Glomerular visceral epithelial cell (primary cell): ENCODE data around the gene DACH1.
A peak's percentile ranks its signal among the peaks of the same experiment; 100 is the strongest.

Experiments used
- DNase-seq: peaks from one replicate; pipeline ENCODE4 v3.0.0-alpha.2; 2016; ENCODE audit errors: extremely low spot score

DACH1 gene

DNA sequence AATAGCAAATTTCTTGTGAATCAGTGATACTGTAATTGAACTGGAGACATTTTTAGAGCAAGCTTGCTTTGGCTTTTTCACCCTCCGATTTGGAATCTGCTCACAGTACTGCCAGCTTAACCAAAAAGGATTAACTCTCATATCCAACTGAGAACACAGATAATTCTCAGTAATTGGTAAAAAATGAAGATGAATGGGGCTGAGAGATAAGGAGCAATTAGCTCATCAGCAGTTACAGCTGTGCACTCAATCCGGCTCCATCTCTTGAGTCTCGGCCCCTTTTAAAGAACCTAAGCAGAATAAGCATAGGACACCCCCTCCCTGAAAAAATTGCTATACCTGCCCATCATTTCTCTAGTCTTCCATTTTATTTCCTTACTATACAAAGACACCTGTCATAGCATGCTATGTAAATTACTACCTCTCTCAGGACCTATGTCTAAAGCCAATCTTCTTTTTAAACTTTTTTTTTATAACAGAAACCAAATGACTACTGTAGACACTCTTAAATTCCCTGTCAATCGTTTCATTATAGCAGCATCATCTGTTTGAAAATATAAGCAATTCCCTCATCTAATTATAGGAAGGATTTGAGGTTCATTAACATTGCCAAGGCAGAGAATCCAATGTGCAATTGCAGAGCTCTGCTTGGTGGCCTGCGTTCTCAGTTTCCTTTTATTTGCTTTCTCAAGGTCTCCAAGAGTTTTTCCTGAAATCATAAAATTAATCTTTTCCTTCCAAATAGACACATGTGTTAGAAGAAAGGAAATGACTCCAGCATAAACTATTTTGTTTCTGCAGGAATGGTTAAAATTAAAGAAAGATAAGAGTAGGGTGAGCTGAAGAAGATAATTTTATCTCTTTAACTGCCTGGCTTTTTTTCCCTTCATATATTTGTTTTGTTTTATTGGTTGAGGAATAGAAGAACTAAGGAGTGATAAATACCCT lies 242.1 kb downstream of the DACH1 start:
- no peak for DNase-seq

DNA sequence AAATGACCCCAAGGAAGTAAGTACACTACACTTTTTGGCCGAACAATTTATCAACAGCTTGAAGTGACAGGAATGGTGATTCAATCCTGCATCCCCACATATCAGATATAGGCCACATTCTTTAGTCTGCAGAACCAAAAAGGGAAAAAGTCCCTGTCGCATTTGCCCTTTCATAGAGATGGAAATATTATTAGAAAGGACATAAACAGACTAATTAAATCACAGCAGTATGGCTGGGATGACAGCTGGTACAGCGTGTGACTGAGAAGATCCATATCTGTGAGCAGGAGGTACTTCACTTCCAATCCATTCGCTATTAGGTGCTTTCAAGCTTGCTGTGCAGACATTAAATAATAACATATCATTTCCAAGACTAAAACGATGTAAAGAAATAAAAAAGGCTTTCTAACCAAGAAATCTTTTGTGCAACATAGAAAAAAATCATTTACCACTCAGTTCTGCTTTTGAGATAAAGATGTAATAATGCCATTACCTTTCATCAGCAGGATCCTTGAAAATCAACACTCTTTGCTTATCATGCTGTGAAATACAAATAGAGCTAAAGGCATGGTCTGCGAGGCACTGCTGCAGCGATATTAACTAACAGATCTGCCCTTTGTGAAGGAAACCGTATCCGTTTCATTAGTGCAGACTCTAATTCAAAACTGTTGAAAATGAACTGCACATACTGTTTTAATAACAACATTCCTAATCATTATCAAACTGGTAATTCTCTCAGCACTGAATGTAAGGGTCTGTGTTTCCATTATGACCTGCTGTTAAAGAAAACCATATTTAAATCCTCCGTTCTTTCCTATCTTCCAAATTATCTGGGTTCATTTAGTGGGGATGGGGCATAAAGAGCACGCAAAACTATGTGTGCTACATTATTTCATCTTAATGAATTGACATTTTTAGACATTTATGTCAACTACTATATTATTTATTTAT lies 245.6 kb downstream of the DACH1 start:
- DNase-seq = no peak

DNA sequence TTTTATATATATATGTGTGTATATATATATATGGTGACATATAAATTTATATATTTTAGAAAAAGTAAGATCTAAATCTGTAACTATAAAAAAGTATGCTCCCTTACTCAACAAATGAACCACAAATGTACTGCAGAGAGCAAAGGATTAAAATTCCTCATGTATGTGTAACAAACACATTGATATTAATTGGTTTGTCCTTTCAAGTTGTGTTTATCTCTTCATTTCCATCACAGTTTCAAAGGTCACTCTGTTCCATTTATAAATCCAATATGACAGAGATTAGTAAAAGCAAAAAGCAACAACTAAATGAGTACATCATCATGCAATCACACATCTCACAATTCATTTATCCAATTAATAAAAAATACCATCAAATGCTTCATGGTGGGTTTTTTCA lies 247.9 kb downstream of the DACH1 start:
- no peak for DNase-seq

DNA sequence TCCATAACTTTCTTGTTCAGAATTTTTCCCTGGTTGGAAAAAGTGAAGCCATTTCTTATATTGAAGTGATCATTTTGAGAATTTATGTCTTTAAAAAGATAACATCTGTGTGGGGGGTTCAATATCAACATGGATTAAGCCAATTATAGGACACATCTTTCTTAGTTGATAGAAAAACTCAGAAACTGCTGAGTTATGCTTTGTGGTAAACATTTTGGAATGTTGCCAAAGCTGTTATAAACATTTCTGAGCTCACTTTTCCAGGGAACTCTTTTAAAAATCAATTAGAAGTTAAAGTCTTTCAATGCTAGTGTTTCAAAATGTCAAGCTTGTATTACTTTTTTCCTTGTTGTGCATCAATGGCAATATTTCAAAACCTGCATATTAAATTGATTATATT lies 248.8 kb downstream of the DACH1 start:
- DNase-seq = peak; percentile 2

DNA sequence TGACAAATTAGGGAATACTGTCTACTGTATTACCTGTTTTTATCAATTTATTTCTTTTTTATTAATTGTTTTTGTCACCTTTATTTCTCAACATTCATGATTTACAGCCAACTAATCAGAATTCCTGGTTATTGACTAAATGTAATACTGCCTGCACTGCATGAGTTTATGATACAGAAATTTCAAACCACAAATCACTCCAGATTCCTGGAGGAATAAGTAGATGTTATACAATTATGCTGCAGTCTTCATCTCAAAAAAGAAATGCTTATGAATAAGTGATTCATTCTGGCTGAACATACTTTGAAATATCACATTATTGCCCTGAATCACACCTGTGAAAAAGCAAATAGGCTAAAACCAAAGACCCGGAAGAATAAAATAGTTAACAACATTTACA lies 249.7 kb downstream of the DACH1 start:
- DNase-seq = no peak

DNA sequence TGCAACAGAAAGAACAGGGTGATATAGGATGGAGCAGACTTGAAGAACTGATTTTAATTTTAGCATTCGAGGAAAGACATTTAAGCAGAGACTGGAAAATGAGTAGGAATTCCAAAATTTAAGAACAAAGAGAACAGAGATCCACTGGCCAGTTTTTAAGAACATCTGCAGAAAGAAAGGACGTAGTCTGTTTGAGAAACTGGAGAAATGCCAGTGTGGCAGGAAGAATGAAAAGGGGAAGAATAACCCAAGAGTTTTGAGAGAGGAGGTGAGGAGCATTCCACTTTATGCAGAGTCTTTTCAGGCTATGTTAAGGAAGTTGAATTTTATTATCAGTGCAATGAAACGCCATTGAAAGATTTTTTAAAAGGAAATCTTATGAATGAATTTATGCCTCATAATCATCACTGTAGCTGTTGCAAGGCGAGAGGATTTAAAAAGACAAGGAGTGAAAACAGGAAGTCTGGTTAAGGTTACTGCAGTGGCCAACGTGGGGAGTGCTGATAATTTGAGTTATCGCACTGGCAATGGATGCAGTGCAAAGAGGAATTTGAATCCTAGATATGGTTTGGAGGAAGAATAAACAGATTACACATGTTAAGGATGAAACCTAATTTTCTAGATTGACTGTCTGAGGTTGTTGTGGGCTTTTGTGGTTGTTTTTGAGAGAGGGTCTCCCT lies 253.8 kb downstream of the DACH1 start:
- DNase-seq = no peak

DNA sequence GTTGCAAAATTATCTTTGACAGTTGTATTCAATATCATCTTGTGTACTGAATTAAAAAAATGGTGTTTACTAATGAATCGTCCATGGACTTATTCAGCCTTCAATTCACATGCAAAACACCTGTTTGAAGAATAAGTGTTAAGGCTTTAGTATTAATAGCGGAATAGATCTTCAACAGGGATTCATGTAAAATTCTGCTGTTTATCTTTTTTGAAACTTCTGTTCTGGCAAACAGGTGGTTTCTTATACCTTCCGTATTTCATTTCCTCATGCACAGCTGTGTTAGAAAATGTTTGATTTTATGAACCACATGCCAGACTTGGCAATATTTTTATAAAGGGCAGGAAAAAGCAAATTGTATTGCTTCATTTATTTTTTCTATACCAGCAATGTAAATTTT lies 255.7 kb downstream of the DACH1 start:
- DNase-seq = no peak

DNA sequence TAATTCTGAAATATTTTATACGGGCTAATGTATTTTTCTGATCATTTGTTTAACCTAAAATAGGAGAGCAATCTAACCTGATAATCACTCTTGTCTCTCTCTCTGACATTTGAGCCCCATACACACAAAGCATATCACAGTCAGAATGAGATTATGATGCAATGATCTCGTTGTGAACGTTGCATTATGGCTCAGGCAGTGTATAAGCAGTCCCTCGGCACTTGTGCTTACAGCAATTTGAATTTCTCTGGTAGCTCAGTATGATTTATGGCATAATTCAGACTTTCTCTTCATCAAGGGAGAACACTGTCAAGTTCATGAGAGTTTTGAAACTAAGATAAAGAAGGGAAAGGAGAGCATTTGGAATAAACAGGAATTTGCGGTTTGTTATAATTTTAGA lies 256.1 kb downstream of the DACH1 start:
- no peak for DNase-seq

DNA sequence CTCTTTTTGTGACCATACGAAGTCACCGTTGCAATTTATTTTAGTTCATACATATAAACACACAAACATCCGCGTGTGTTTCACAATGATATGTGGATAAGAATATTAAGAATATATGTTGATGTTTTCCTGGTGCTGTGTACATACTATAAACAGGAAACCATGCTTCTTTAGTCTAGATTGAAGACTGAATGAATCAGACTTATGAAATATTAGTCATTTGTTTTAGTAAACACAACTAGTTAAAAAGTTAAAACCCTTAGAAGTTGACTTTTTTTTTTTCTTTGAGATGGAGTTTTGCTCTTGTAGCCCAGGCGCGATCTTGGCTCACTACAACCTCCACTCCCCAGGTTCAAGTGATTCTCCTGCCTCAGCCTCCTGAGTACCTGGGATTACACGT lies 257.7 kb downstream of the DACH1 start:
- DNase-seq = no peak

DNA sequence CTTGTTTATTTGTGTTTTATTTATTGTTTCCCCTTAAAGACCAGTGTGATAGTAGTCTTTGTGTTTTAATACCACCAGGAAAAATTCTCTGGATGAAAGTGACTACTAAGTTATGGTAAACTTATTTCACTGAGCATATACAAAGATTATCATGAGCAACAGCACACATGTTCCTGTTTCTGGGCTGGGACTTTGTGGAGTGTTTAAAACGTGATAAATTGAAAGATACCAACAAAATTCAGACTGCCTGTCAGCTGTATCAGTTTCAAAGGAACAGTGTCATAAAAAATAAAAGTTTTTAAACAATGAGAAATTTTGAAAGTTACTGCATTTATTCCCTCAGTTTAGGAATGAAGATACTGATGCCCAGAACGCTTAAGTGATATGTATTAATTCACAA lies 259.4 kb downstream of the DACH1 start:
- DNase-seq = no peak

DNA sequence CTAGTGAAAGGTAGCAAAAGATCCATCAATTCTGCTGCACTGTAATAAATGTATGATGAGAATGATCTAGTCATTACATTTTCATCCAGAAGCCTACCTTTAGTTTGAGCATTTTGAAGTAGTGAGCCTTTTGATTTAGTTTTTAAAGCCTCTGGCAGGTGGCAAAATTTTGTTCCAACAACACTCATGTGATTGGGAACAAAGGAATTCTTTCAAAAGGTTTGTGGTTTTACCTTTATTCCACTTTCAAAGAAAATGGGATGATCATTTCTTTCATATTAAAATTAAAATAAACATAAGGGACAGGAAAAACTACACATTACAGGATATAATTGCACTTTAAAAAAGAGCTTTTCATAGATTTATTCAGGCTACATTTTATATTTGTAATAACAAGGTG lies 260.2 kb downstream of the DACH1 start:
- no peak for DNase-seq

DNA sequence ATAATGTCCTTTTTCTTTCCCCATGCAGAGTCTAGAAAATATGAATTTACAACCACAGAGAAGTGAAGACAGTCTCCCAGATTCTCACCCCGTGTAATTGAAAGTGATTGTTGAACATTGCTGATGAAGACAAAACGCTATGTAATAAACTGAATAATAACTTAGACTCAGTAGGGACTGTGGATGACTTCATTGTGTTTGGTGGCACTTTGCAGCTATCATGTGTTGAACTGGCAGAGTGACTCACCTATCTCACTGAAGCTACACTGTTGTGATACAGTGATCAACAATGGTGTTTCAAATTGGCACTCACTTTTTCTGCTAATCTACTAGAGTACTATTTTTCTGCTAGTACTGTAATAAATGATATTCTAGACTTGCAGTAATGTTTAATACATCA lies 261.3 kb downstream of the DACH1 start:
- no peak for DNase-seq

DNA sequence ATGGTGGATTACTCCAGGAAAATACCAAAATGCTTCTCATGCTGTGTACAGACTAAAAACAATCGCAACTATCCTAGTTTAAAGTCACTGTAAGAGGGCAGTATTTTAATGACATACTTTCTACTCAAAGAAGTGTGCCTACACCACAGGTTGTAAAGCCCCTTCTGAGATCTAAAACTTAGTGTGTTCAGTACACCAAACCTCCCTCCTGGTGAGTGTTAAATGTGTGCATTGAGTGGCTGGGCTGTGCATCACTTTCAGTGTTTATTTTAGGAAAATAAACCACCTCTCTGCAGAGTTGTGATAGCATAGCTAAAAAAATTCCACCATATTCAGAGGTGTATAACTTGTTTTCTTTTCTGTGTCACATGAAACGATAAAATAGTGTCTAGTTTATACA lies 263.7 kb downstream of the DACH1 start:
- DNase-seq = no peak

DNA sequence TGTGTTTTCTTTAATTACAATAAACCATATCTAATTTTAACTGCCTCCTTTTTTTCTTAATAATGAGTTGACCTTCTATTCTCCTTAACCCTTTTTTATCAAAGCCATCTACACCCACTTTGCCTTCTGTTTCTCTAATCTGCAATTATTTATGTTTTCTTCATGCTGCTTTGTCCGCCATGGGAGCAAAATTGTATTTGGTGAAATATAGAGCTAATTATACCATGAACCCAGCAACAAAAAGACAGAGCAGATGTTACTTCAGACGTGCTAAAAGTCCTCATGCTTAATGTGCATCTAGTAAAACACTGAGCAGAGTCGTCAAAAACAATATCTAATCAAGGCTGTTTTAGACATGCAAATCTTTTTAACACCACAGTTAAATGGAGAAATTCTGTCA lies 264.7 kb downstream of the DACH1 start:
- no peak for DNase-seq

DNA sequence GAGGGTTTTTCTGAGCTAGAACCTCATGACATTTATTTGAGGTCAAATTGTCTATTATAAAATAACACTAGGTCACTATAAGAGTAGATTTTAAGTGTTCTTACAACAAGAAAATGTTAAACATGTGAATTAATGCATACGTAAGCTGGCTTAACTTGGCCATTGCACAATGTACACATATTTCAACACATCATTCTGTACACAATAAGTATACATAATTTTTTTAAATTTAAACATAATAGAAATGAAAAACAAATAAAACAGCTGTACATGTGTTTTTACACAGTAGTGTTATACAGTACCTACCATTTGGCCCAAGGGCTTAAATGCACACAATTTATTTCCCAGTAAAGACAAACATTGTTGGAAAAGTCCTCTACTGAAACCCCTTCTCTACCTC lies 269.9 kb downstream of the DACH1 start:
- DNase-seq = no peak

DNA sequence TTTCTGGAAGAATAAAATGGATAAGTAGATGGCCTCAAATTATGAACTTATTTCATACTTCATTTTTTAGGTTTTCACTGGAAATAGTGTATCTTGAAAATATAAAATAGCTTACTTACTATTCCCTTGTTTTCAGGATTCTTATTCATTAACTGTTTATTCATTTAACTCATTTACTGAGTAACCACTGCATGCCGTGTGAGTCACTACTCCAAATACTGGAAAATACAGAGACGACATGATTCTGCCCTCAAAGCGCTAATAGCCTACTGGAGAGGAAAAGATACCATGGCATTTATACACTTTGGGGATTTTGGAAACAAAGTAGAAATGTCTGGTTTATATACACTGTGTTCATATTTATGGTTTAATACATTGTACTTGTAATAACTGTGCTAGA lies 270.9 kb downstream of the DACH1 start:
- no peak for DNase-seq

DNA sequence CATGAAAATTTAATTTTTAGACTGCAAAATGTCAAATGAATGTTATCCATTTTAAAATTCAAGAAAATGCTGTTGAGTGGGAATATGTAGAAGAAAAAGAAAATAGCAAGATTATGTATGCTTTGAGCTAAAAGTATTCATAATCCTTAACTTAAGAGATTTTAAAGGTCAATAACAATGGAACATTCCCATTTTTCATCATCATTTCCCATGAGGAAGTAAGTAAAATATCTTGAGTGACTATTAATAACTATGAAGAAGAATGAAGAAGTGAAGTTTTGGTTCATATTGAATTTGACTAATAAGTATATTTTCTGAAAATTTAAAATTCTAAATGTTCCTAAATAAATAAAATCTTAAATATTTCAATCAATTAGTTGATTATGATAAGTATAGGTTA lies 273.4 kb downstream of the DACH1 start:
- no peak for DNase-seq

DNA sequence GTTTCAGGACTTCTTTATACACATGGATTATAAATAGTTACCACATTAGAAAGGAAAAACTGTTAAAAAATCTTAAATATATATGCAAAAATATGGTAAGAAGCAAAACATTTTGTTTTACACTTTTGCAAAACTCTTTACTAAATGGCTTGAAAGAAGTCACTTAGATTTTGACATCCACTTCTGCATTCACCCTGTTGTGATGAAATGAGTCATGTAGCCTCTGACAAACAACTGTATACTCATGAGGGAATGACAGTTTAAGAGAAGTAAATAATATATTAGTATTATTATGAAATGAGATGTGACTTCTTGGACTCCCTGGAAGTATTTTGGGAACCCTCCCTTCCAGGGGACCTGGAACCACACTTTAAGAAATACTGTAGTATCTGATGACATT lies 275.6 kb downstream of the DACH1 start:
- DNase-seq = no peak

DNA sequence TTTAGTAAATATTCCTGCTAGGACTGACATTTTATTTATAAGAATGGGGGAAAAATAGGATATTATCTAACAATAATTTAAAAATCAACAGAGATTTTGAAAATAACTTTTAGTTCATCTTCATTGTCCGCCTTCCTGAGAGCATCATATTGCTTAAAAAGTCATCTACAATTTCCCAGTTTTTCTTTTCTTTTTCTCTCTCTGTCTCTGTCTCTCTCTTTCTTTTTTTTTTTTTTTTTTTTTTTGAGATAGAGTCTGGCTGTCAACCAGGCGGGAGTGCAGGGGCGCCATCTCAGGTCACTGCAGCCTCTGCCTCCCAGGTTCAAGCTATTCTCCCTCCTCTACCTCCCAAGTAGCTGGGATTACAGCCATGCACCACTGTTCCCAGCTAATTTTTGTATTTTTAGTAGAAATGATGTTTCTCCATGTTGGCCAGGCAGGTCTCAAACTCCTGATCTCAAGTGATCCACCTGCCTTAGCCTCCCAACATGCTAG lies 276.3 kb downstream of the DACH1 start:
- DNase-seq = no peak

DNA sequence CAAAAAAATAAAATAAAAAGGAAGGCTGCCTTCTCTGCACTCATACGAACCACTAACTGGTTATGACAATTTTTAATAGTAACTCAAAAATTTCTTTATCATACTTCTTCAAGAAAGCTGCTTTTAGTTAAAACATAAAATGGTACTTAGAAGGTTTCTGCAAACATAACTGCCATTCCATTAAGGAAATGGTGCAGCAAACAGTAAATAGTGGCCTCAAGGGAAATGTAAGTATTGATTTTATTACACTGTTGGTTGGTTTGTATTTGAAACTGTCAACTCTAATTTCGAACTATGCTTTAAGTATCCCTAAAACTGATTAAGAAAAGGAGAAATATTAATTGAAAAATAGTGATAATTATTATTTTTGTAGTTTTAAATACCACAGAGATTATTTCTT lies 278.0 kb downstream of the DACH1 start:
- no peak for DNase-seq

DNA sequence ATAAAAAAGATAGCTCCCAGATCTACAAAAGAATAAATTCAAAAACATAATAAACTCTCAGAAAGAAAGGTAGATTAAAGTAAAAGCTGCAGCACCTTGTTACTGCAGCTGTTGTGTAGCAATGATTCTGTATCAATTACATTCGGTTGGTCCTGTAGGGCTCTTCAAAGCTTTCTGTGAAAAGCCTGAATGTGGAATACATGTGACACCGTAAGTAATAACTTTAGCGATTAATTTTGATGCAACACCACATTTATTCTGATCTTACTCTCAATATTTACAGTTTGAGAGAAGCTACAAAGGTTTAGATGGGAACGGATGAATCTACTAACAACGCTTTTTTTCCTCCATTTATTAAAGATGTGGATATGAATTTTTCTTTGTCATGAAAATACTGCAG lies 279.2 kb downstream of the DACH1 start:
- no peak for DNase-seq

DNA sequence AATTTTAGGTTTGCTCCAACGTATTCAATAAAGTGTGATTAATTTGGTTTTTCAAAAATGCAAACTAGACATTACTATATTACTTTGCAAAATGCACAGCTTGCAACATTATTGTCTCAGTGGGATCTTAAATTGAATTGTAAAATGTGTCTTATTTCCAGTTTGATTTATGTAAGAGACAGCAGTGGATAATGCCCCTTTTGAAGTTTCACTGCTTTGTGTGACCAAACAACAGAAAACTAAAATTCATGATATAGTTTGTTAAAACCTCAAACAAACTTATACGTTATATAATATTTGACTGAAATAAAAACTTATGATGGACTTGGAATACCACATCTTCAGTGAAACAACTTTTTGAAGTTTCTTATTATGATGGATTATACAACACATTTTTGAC lies 279.8 kb downstream of the DACH1 start:
- no peak for DNase-seq
